ENCODE measurements around the gene RRBP1.

RRBP1 gene

GRCh38 chr20:17630806-17631195, 51.2 kb downstream of the RRBP1 start:
- H4K8ac ChIP-seq (ENCODE audit: low read depth, low read length) = no peak overlapping the region
- H3K4me1 ChIP-seq (ENCODE audit: control insufficient read depth, low read depth, low read length) = no peaks in the 10 kb centered on the region
- peaks cover 50% of the 10 kb centered on the region for H3K36me3 ChIP-seq (ENCODE audit: control insufficient read depth, insufficient read depth, low read length)
- H3K23ac ChIP-seq (ENCODE audit: low read length) = no peak overlapping the region
- H3K18ac ChIP-seq (ENCODE audit: low read length) = no peak overlapping the region
- H3K79me2 ChIP-seq (ENCODE audit: control insufficient read depth, insufficient read depth, low read length) = no peaks in the 10 kb centered on the region
- H3K4ac ChIP-seq (ENCODE audit: low read depth, low read length) = no peak overlapping the region
- H3K4me3 ChIP-seq (ENCODE audit: low read length) = no peak overlapping the region
- WGBS (ENCODE audit: extremely low coverage, insufficient coverage, low lambda C conversion rate) = no CpG with 5 or more reads among the region's 6 CpGs
- H3K4me2 ChIP-seq (ENCODE audit: low read length) = no peak overlapping the region
- H3K79me1 ChIP-seq (ENCODE audit: low read length) = peaks cover 14% of the 10 kb centered on the region
- no peak overlapping the region for H2BK15ac ChIP-seq (replicated peaks; ENCODE audit: low read depth)
- H3K9ac ChIP-seq (ENCODE audit: low read length) = no peak overlapping the region
- H2AK5ac ChIP-seq (ENCODE audit: low read length) = no peak overlapping the region
- H3K27me3 ChIP-seq (ENCODE audit: insufficient read depth, low read length, poor library complexity) = no peaks in the 10 kb centered on the region
- no peak overlapping the region for H2BK120ac ChIP-seq (ENCODE audit: low read depth, low read length)
- no peak overlapping the region for H3K56ac ChIP-seq (ENCODE audit: low read length)
- no peak overlapping the region for H4K5ac ChIP-seq (ENCODE audit: low read length)
- H2BK5ac ChIP-seq (ENCODE audit: low read length) = no peak overlapping the region
- DNase-seq = no peak
- H3K27ac ChIP-seq (ENCODE audit: low read depth, low read length) = no peak overlapping the region

- Histone ChIP-seq H3K79me2 (ENCODE audit: control insufficient read depth, insufficient read depth, low read length) (no peaks in the 10 kb centered on the region), H3K9ac (ENCODE audit: low read length) (no peak overlapping the region), H4K5ac (ENCODE audit: low read length) (no peak overlapping the region), H3K36me3 (ENCODE audit: control insufficient read depth, insufficient read depth, low read length) (peaks cover 45% of the 10 kb centered on the region), H3K56ac (ENCODE audit: low read length) (no peak overlapping the region), H4K8ac (ENCODE audit: low read depth, low read length) (no peak overlapping the region), H2BK120ac (ENCODE audit: low read depth, low read length) (no peak overlapping the region), H3K27me3 (ENCODE audit: insufficient read depth, low read length, poor library complexity) (no peaks in the 10 kb centered on the region), H2BK5ac (ENCODE audit: low read length) (no peak overlapping the region), H3K4me3 (ENCODE audit: low read length) (no peak overlapping the region), H3K4ac (ENCODE audit: low read depth, low read length) (no peak overlapping the region), H2AK5ac (ENCODE audit: low read length) (no peak overlapping the region), H3K23ac (ENCODE audit: low read length) (no peak overlapping the region), H3K79me1 (ENCODE audit: low read length) (peaks cover 13% of the 10 kb centered on the region), H3K4me1 (ENCODE audit: control insufficient read depth, low read depth, low read length) (no peaks in the 10 kb centered on the region), H2BK15ac (replicated peaks; ENCODE audit: low read depth) (no peak overlapping the region), H3K27ac (ENCODE audit: low read depth, low read length) (no peak overlapping the region), H3K18ac (ENCODE audit: low read length) (no peak overlapping the region), H3K4me2 (ENCODE audit: low read length) (no peak overlapping the region)
- DNase-seq = no peak
- WGBS (ENCODE audit: extremely low coverage, insufficient coverage, low lambda C conversion rate) = no CpG with 5 or more reads among the region's 11 CpGs
Observed at GRCh38 chr20:17630151-17630805, 51.8 kb downstream of the RRBP1 start.

- no peak overlapping the region for H3K27ac ChIP-seq (ENCODE audit: low read depth, low read length)
Observed at GRCh38 chr20:17629678-17630089, 52.4 kb downstream of the RRBP1 start.

DNA sequence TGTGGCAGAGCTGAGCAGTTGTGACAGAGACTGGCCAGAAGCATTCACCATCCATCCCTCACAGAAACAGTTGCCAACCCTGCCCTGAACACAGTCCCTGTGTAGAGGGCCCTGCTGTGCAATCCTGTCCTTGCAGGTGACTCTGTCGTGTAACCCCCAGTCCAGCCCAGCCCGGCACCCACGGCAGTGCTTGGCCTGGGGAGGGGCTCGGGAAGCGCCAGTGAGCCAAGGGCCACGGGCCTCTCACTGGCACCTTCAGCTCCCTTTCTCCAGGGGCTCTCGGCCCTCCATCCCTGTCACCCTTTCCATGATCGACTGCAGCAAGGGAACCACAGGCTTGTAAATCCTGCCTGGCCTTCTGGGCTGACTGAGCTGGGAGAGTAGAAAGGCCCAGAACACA, 53.0 kb downstream of the RRBP1 start:
- no peak overlapping the region for H3K23ac ChIP-seq (ENCODE audit: low read length)
- H4K5ac ChIP-seq (ENCODE audit: low read length) = no peak overlapping the region
- H3K18ac ChIP-seq (ENCODE audit: low read length) = no peak overlapping the region
- no peak overlapping the region for H2AK5ac ChIP-seq (ENCODE audit: low read length)
- no peaks in the 10 kb centered on the region for H3K27me3 ChIP-seq (ENCODE audit: insufficient read depth, low read length, poor library complexity)
- H3K4me1 ChIP-seq (ENCODE audit: control insufficient read depth, low read depth, low read length) = no peaks in the 10 kb centered on the region
- H4K8ac ChIP-seq (ENCODE audit: low read depth, low read length) = no peak overlapping the region
- DNase-seq = no peak
- no peak overlapping the region for H3K4me2 ChIP-seq (ENCODE audit: low read length)
- H2BK15ac ChIP-seq (replicated peaks; ENCODE audit: low read depth) = no peak overlapping the region
- H3K36me3 ChIP-seq (ENCODE audit: control insufficient read depth, insufficient read depth, low read length) = peaks cover 39% of the 10 kb centered on the region
- H3K4ac ChIP-seq (ENCODE audit: low read depth, low read length) = no peak overlapping the region
- H3K79me1 ChIP-seq (ENCODE audit: low read length) = peaks cover 11% of the 10 kb centered on the region
- H3K27ac ChIP-seq (ENCODE audit: low read depth, low read length) = no peak overlapping the region
- no peaks in the 10 kb centered on the region for H3K79me2 ChIP-seq (ENCODE audit: control insufficient read depth, insufficient read depth, low read length)
- WGBS (ENCODE audit: extremely low coverage, insufficient coverage, low lambda C conversion rate) = no CpG with 5 or more reads among the region's 8 CpGs
- H2BK120ac ChIP-seq (ENCODE audit: low read depth, low read length) = no peak overlapping the region
- H3K4me3 ChIP-seq (ENCODE audit: low read length) = no peak overlapping the region
- no peak overlapping the region for H2BK5ac ChIP-seq (ENCODE audit: low read length)
- no peak overlapping the region for H3K9ac ChIP-seq (ENCODE audit: low read length)
- H3K56ac ChIP-seq (ENCODE audit: low read length) = no peak overlapping the region

More at GRCh38 chr20:17629678-17630089, 52.4 kb downstream of the RRBP1 start:
- WGBS (ENCODE audit: extremely low coverage, insufficient coverage, low lambda C conversion rate) = no CpG with 5 or more reads among the region's 21 CpGs
- no peak overlapping the region for H3K4me3 ChIP-seq (ENCODE audit: low read length)
- no peak overlapping the region for H3K4ac ChIP-seq (ENCODE audit: low read depth, low read length)
- H3K4me2 ChIP-seq (ENCODE audit: low read length) = no peak overlapping the region
- no peak overlapping the region for H3K18ac ChIP-seq (ENCODE audit: low read length)
- H2BK15ac ChIP-seq (replicated peaks; ENCODE audit: low read depth) = no peak overlapping the region
- no peak overlapping the region for H2BK120ac ChIP-seq (ENCODE audit: low read depth, low read length)
- no peak for DNase-seq
- H3K56ac ChIP-seq (ENCODE audit: low read length) = no peak overlapping the region
- H3K79me1 ChIP-seq (ENCODE audit: low read length) = peaks cover 11% of the 10 kb centered on the region
- no peak overlapping the region for H3K9ac ChIP-seq (ENCODE audit: low read length)
- H2BK5ac ChIP-seq (ENCODE audit: low read length) = no peak overlapping the region
- H3K4me1 ChIP-seq (ENCODE audit: control insufficient read depth, low read depth, low read length) = no peaks in the 10 kb centered on the region
- no peak overlapping the region for H4K5ac ChIP-seq (ENCODE audit: low read length)
- no peaks in the 10 kb centered on the region for H3K27me3 ChIP-seq (ENCODE audit: insufficient read depth, low read length, poor library complexity)
- H3K23ac ChIP-seq (ENCODE audit: low read length) = no peak overlapping the region
- H3K79me2 ChIP-seq (ENCODE audit: control insufficient read depth, insufficient read depth, low read length) = no peaks in the 10 kb centered on the region
- peaks cover 41% of the 10 kb centered on the region for H3K36me3 ChIP-seq (ENCODE audit: control insufficient read depth, insufficient read depth, low read length)
- H2AK5ac ChIP-seq (ENCODE audit: low read length) = no peak overlapping the region
- no peak overlapping the region for H4K8ac ChIP-seq (ENCODE audit: low read depth, low read length)

GRCh38 chr20:17628101-17628841, 53.8 kb downstream of the RRBP1 start:
- no peak overlapping the region for H2BK120ac ChIP-seq (ENCODE audit: low read depth, low read length)
- H2BK15ac ChIP-seq (replicated peaks; ENCODE audit: low read depth) = no peak overlapping the region
- no peak overlapping the region for H3K23ac ChIP-seq (ENCODE audit: low read length)
- H4K8ac ChIP-seq (ENCODE audit: low read depth, low read length) = no peak overlapping the region
- no peak overlapping the region for H2BK5ac ChIP-seq (ENCODE audit: low read length)
- H3K27ac ChIP-seq (ENCODE audit: low read depth, low read length) = no peak overlapping the region
- H3K4me2 ChIP-seq (ENCODE audit: low read length) = no peak overlapping the region
- WGBS (ENCODE audit: extremely low coverage, insufficient coverage, low lambda C conversion rate) = no CpG with 5 or more reads among the region's 18 CpGs
- no peak overlapping the region for H2AK5ac ChIP-seq (ENCODE audit: low read length)
- no peak overlapping the region for H4K5ac ChIP-seq (ENCODE audit: low read length)
- peaks cover 11% of the 10 kb centered on the region for H3K79me1 ChIP-seq (ENCODE audit: low read length)
- no peak overlapping the region for H3K4ac ChIP-seq (ENCODE audit: low read depth, low read length)
- no peaks in the 10 kb centered on the region for H3K79me2 ChIP-seq (ENCODE audit: control insufficient read depth, insufficient read depth, low read length)
- H3K27me3 ChIP-seq (ENCODE audit: insufficient read depth, low read length, poor library complexity) = no peaks in the 10 kb centered on the region
- no peaks in the 10 kb centered on the region for H3K4me1 ChIP-seq (ENCODE audit: control insufficient read depth, low read depth, low read length)
- no peak overlapping the region for H3K9ac ChIP-seq (ENCODE audit: low read length)
- H3K56ac ChIP-seq (ENCODE audit: low read length) = no peak overlapping the region
- peaks cover 37% of the 10 kb centered on the region for H3K36me3 ChIP-seq (ENCODE audit: control insufficient read depth, insufficient read depth, low read length)
- DNase-seq = peak; percentile 44
- H3K18ac ChIP-seq (ENCODE audit: low read length) = no peak overlapping the region
- H3K4me3 ChIP-seq (ENCODE audit: low read length) = no peak overlapping the region
